WTC11 (cell line): Measurements from ENCODE around the gene NKAIN2.

Source experiments
- CREB1 ChIP-seq: sonication (generic); formaldehyde crosslinking; IDR thresholded peaks from 2 replicates; pipeline ENCODE4 v1.8.0; 2023; ENCODE audit warnings: mild to moderate bottlenecking, missing genetic modification reagents
- FOXP1 ChIP-seq: sonication (generic); formaldehyde crosslinking; IDR thresholded peaks from 2 replicates; pipeline ENCODE4 v1.8.0; 2022; ENCODE audit warnings: missing genetic modification reagents, mild to moderate bottlenecking, moderate library complexity, borderline replicate concordance
- SP1 ChIP-seq: sonication (generic); formaldehyde crosslinking; conservative IDR thresholded peaks from 2 replicates; pipeline ENCODE4 v1.8.1; 2022; ENCODE audit warnings: missing genetic modification reagents
- ZNF317 ChIP-seq: sonication (generic); formaldehyde crosslinking; IDR thresholded peaks from 2 replicates; pipeline ENCODE4 v1.8.1; 2023; ENCODE audit warnings: low read depth, mild to moderate bottlenecking, moderate library complexity, missing genetic modification reagents, borderline replicate concordance
- TF ChIP-seq, protein P1 (sequence below): sonication (generic); formaldehyde crosslinking; IDR thresholded peaks from 2 replicates; pipeline ENCODE4 v1.8.1; 2023; ENCODE audit warnings: mild to moderate bottlenecking, moderate library complexity, missing genetic modification reagents
- TF ChIP-seq, protein P2 (sequence below): fragments of 250-450 bp; sonication (Bioruptor Pico); IDR thresholded peaks from 2 replicates; pipeline ENCODE4 v2.1.2; 2022; ENCODE audit warnings: mild to moderate bottlenecking, moderate library complexity
- TF ChIP-seq, protein P3 (sequence below): sonication (generic); formaldehyde crosslinking; IDR thresholded peaks from 2 replicates; pipeline ENCODE4 v1.8.1; 2023; ENCODE audit warnings: mild to moderate bottlenecking, missing genetic modification reagents, moderate library complexity
- TF ChIP-seq, protein P4 (sequence below): fragments of 200-600 bp; IDR thresholded peaks from 2 replicates; pipeline ENCODE4 v1.8.0; 2022; ENCODE audit warnings: antibody characterized with exemption
- TF ChIP-seq, protein P5 (sequence below): sonication (generic); formaldehyde crosslinking; conservative IDR thresholded peaks from 2 replicates; pipeline ENCODE4 v1.8.1; 2022; ENCODE audit warnings: mild to moderate bottlenecking, missing genetic modification reagents
- TF ChIP-seq, protein P6 (sequence below): sonication (generic); formaldehyde crosslinking; IDR thresholded peaks from 2 replicates; pipeline ENCODE4 v1.8.0; 2022; ENCODE audit warnings: mild to moderate bottlenecking, missing genetic modification reagents
- TF ChIP-seq, protein P7 (sequence below): sonication (generic); formaldehyde crosslinking; IDR thresholded peaks from 2 replicates; pipeline ENCODE4 v1.8.0; 2022; ENCODE audit warnings: mild to moderate bottlenecking, missing genetic modification reagents
- TF ChIP-seq, protein P8 (sequence below): sonication (generic); formaldehyde crosslinking; IDR thresholded peaks from 2 replicates; pipeline ENCODE4 v1.8.1; 2023; ENCODE audit warnings: mild to moderate bottlenecking, missing genetic modification reagents

DNA sequence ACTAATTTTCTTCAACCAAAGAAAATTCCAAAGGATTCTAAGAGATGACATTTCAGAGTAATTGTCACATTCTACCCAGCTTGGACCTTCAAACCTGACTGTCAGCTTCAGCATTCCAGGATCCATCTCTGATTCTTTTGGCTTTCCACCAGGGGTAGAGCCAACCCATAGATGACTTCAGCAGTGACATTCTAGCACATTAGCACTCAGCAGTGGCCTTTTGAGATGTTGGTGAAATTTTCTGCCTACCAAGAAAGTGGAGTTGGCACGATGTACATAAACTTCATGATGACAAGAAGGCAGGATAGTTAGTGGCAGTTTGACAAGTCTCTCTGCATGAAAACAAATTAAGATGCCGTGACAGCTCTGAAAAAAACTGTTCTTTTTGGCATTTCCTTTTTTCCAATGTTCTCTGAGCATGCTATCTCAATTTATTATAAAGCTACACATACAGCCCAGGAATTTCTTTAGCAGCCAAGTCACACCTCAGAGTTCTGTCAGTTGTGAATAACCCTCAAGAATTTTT lies 692.1 kb downstream of the NKAIN2 start:
- TF ChIP-seq FOXP1 (CRISPR knock-in tag), result no peak
- TF ChIP-seq, protein P1, sequence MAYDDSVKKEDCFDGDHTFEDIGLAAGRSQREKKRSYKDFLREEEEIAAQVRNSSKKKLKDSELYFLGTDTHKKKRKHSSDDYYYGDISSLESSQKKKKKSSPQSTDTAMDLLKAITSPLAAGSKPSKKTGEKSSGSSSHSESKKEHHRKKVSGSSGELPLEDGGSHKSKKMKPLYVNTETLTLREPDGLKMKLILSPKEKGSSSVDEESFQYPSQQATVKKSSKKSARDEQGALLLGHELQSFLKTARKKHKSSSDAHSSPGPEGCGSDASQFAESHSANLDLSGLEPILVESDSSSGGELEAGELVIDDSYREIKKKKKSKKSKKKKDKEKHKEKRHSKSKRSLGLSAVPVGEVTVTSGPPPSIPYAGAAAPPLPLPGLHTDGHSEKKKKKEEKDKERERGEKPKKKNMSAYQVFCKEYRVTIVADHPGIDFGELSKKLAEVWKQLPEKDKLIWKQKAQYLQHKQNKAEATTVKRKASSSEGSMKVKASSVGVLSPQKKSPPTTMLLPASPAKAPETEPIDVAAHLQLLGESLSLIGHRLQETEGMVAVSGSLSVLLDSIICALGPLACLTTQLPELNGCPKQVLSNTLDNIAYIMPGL, result no peak
- TF ChIP-seq, protein P2, sequence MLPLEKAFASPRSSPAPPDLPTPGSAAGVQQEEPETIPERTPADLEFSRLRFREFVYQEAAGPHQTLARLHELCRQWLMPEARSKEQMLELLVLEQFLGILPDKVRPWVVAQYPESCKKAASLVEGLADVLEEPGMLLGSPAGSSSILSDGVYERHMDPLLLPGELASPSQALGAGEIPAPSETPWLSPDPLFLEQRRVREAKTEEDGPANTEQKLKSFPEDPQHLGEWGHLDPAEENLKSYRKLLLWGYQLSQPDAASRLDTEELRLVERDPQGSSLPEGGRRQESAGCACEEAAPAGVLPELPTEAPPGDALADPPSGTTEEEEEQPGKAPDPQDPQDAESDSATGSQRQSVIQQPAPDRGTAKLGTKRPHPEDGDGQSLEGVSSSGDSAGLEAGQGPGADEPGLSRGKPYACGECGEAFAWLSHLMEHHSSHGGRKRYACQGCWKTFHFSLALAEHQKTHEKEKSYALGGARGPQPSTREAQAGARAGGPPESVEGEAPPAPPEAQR (CRISPR knock-in tag), result no peak
- TF ChIP-seq CREB1, result no peak
- TF ChIP-seq, protein P3, sequence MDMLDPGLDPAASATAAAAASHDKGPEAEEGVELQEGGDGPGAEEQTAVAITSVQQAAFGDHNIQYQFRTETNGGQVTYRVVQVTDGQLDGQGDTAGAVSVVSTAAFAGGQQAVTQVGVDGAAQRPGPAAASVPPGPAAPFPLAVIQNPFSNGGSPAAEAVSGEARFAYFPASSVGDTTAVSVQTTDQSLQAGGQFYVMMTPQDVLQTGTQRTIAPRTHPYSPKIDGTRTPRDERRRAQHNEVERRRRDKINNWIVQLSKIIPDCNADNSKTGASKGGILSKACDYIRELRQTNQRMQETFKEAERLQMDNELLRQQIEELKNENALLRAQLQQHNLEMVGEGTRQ (CRISPR knock-in tag), result no peak
- TF ChIP-seq, protein P4, sequence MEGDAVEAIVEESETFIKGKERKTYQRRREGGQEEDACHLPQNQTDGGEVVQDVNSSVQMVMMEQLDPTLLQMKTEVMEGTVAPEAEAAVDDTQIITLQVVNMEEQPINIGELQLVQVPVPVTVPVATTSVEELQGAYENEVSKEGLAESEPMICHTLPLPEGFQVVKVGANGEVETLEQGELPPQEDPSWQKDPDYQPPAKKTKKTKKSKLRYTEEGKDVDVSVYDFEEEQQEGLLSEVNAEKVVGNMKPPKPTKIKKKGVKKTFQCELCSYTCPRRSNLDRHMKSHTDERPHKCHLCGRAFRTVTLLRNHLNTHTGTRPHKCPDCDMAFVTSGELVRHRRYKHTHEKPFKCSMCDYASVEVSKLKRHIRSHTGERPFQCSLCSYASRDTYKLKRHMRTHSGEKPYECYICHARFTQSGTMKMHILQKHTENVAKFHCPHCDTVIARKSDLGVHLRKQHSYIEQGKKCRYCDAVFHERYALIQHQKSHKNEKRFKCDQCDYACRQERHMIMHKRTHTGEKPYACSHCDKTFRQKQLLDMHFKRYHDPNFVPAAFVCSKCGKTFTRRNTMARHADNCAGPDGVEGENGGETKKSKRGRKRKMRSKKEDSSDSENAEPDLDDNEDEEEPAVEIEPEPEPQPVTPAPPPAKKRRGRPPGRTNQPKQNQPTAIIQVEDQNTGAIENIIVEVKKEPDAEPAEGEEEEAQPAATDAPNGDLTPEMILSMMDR, result no peak
- TF ChIP-seq, protein P5, sequence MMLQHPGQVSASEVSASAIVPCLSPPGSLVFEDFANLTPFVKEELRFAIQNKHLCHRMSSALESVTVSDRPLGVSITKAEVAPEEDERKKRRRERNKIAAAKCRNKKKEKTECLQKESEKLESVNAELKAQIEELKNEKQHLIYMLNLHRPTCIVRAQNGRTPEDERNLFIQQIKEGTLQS (CRISPR knock-in tag), result no peak
- TF ChIP-seq, protein P6, sequence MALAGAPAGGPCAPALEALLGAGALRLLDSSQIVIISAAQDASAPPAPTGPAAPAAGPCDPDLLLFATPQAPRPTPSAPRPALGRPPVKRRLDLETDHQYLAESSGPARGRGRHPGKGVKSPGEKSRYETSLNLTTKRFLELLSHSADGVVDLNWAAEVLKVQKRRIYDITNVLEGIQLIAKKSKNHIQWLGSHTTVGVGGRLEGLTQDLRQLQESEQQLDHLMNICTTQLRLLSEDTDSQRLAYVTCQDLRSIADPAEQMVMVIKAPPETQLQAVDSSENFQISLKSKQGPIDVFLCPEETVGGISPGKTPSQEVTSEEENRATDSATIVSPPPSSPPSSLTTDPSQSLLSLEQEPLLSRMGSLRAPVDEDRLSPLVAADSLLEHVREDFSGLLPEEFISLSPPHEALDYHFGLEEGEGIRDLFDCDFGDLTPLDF (CRISPR knock-in tag), result no peak
- TF ChIP-seq ZNF317 (CRISPR knock-in tag), result no peak
- TF ChIP-seq SP1 (CRISPR knock-in tag), result no peak
- TF ChIP-seq, protein P7, sequence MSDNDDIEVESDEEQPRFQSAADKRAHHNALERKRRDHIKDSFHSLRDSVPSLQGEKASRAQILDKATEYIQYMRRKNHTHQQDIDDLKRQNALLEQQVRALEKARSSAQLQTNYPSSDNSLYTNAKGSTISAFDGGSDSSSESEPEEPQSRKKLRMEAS (CRISPR knock-in tag), result no peak
- TF ChIP-seq, protein P8, sequence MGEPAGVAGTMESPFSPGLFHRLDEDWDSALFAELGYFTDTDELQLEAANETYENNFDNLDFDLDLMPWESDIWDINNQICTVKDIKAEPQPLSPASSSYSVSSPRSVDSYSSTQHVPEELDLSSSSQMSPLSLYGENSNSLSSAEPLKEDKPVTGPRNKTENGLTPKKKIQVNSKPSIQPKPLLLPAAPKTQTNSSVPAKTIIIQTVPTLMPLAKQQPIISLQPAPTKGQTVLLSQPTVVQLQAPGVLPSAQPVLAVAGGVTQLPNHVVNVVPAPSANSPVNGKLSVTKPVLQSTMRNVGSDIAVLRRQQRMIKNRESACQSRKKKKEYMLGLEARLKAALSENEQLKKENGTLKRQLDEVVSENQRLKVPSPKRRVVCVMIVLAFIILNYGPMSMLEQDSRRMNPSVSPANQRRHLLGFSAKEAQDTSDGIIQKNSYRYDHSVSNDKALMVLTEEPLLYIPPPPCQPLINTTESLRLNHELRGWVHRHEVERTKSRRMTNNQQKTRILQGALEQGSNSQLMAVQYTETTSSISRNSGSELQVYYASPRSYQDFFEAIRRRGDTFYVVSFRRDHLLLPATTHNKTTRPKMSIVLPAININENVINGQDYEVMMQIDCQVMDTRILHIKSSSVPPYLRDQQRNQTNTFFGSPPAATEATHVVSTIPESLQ, result no peak
